Measurements from ENCODE around the gene ARFGAP2.

ARFGAP2 gene

DNA sequence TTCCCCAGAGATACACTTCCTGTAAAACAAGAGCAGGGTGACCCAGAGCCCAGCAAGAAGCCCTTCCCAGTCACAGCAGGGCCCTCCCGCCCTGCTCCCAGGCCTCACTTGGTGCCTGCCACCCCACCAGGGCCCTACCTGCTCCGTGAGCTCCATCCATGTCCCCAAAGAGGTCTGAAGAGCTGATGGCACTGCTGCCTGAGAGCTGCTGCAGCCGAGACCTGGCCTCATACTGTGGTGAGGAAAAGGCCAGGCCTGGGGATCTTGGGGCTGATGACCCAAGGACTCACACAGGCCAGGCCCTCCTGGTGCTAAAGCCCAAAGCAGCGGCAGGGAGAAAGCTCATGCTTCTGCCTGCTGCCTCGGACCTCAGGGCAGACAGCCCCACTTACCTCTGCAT lies 10.3 kb downstream of the ARFGAP2 start:
- DNase-seq = no peak

GRCh38 chr11:47165253-47165840 lies 11.3 kb downstream of the ARFGAP2 start:
- DNase-seq = no peak

DNA sequence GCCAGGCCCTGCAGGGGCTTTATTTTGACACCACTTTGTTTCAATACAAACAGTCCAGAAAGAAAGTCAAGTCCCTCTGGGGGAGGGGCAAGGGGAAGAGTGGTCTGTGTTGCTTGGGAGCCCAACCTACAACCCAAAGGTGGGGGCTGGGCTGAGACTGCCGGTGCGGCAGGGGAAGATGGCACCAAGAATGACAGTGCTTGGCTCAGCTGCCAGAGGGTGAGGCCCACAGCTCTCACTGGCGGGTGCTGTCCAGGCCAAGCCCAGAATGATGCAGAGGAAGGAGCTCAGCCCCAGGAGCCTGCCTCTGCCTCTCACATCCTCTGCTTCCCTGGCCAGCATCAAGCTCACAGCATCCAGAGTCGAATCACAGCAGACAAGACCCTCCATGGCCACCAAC lies 12.4 kb downstream of the ARFGAP2 start:
- DNase-seq = no peak

DNA sequence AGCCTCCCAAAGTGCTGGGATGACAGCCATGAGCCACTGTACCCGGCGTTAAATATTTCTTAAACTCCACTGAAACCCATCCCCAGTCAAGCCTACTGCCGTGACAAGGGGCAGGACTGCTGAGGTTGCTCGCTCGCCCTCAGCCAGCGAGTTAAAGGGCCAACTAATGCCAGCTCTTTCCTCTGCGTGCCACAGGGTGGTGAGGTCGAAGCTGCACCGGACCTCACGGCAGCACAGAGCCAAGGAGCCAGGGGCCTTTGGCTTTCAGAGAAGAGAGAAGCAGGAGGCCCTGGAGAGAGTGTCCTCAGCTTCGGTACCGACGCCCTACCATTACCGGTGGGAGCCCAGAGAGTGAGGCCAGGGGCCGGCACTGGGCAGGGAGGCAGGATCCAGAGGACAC lies 12.8 kb downstream of the ARFGAP2 start:
- DNase-seq = no peak

- no peak for DNase-seq
Measured at GRCh38 chr11:47163193-47163592, 13.5 kb downstream of the ARFGAP2 start.

GRCh38 chr11:47162426-47162825 lies 14.3 kb downstream of the ARFGAP2 start:
- DNase-seq = no peak

DNA sequence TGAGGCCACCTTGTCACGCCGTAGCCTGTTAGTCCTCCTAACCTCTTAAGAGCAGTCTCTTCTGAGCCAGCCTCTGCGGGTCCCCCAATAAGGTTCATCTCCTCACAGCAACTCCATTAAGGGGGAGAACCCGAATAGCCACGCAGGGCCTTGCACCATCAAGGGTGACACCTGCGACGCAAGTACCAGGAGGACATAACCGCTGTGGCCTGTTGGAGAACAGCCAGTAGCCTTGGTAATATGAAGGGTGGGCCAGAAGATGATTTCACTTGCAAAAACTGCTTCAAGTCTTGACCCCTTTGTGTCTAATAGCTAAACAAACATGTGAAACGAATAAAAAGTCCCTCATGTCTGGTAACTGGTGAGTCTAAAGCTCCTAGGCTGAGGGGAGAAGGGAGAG lies 14.8 kb downstream of the ARFGAP2 start:
- DNase-seq = no peak

GRCh38 chr11:47161134-47161854 lies 15.4 kb downstream of the ARFGAP2 start:
- DNase-seq = peak; percentile 46 to 49

DNA sequence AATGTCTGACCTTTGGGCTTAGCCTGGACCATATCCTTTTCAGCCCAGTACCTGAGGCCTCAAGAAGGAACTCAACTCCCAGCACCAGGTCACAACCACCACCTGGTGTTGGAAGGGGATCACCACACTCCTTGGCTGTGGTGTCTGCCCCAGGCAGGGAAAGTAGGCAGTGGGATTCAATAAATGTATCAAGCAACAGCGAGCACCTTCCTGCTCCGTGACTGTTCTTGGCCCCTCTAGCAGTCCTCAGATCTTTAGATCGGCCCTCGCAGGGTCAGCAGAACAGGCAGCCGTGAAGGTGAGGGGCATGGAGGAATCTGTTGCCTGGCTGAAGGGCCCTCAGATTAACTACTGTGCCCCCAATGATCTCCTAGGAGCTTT lies 15.9 kb downstream of the ARFGAP2 start:
- no peak for DNase-seq

- no peak for DNase-seq
Measured at GRCh38 chr11:47158242-47158641, 18.4 kb downstream of the ARFGAP2 start.

GRCh38 chr11:47157805-47158204 lies 18.9 kb downstream of the ARFGAP2 start:
- no peak for DNase-seq

DNA sequence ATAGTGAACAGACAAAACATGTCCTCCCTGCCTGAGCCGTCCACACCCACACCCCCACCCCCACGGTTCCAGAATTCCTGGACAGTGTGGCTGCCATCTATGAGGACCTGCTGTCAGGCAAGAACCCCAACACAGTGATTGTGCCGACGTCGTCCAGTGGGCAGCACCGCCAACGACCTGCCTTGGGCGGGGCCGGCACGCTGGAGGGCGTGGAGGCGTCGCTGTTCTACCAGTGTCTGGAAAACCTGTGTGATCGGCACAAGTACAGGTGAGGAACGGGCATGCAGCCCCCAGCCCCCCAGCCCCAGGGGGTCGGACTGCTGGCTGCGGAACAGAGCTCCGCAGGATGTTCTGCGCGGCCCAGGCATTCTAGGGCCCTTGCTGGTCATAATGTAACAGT lies 19.7 kb downstream of the ARFGAP2 start:
- no peak for DNase-seq

- no peak for DNase-seq
Measured at GRCh38 chr11:47156333-47156732, 20.3 kb downstream of the ARFGAP2 start.

DNA sequence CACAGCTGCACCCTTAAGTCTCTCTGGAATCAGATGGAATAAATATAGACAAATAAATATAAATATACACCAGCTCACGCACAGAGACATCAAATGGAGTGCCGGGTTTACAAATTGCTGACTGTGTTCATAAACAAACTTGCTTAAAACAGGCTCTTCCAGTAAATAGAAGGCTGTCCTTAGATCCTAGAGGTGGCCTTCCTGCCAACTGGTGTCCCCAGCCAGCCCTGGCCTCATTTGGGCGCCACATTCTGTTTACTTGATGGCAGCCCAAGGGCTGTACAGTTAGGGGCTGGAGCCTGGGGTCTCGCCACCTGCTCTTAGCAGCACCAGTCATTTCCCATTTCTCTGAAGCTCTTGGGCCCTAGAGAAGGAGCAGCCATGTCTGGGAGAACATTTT lies 20.8 kb downstream of the ARFGAP2 start:
- DNase-seq = no peak

- no peak for DNase-seq
Measured at GRCh38 chr11:47154616-47155570, 21.8 kb downstream of the ARFGAP2 start.

GRCh38 chr11:47152953-47153950 lies 23.4 kb downstream of the ARFGAP2 start:
- peak; percentile 33 to 48 for DNase-seq

- DNase-seq = no peak
Measured at GRCh38 chr11:47152126-47152952, 24.3 kb downstream of the ARFGAP2 start.

DNA sequence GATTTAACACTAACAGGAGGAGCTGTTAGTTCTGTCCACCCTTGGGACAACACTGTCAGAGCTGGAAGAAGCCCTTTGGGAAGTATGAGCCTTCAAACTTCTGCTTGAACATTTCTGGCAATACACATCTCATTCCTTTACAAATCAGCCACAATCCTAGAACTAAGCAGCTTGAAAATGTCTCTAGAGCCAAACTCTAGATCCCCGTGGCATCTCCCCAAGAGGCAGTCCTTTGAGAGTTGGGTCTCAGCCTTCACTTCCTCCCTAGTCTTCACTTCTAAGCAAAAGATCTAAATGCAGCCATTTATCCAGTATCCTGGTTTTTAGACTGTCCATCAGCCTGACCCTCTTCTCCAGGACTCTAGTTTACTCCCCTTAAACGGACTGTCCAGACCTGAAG lies 26.9 kb downstream of the ARFGAP2 start:
- no peak for DNase-seq

DNA sequence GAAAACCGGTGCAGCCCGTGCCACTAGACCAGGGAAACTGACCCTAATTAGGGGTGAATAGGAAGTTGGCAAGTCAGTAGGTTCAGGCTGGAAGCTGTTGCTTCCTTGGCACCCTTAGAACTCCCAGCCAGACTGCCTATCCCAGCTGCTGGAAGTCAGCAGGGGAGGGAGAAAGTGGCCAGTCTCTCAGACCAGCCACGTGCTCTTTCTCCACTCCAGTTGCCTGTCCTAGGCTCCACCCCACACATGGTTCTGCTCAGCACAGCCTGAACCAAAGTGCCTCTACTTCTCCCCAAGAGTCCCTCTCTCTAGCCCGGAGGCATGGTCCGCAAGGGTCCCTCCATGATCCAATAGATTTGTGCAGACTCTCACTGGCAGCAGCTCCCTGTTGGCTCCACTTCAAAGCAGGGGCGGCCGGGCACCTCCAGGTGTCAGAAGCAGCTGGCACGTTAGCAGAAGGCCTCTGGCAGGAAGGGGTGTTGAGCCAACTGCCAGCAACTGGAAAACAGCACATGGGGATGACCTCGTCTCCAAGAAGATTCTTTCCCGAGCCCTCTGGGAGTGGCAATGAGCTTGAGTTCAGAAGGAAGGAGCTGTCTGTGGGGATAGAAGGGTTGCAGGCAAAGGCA lies 27.7 kb downstream of the ARFGAP2 start:
- no peak for DNase-seq

DNA sequence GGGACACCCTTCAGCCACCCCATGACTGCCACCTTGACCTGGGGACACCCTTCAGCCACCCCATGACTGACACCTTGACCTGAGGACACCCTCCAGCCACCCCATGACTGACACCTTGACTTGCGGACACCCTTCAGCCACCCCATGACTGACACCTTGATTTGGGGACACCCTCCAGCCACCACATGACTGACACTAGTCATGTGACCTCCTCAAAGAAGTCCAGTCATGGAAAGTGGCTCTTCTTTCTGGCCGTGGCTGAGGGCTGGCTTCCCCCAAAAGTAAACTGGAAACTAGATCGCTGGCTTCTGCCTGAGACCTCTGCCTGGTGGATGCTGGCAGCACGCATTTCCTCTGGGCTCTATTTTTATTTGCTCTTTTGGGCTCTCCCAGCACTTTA lies 28.4 kb downstream of the ARFGAP2 start:
- no peak for DNase-seq

GRCh38 chr11:47147681-47148080 lies 29.0 kb downstream of the ARFGAP2 start:
- DNase-seq = no peak
